Glomerular visceral epithelial cell (primary cell): ENCODE measurements around the gene MED16.
"Not testable (repeated sequence)": the region's sequence is repeated elsewhere in the genome, so short reads cannot be mapped to it uniquely, and the experiment has no call there.

Source experiments
- DNase-seq: peaks from one replicate; pipeline ENCODE4 v3.0.0-alpha.2; 2016; ENCODE audit errors: extremely low spot score

MED16 gene

GRCh38 chr19:829129-829758 is 63.7 kb downstream of the MED16 start:
- no peak for DNase-seq

- no peak for DNase-seq
Measured at GRCh38 chr19:827710-828321, 65.2 kb downstream of the MED16 start, which contains the start of gene AZU1. Gene AZU1 (plus strand): TSS chr19:827837. CDS start chr19:827847, 10 bp downstream.

DNA sequence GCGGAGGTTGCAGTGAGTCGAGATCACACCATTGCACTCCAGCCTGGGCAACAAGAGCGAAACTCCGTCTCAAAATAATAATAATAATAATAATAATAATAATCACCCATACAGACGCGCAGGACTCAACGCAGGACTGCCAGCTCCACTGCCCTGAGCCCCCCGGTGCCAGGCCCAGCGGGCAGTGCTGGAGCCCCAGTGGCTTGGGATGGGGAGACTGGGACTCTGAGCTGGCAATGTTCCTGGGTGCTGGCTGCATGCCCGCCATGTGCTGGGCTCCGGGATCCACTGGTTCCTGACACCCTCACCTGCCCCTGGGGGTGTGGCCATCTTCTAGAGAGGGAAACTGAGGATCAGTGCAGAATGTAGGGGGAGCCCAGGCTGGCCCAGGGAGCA is 65.7 kb downstream of the MED16 start:
- DNase-seq: no peak

DNA sequence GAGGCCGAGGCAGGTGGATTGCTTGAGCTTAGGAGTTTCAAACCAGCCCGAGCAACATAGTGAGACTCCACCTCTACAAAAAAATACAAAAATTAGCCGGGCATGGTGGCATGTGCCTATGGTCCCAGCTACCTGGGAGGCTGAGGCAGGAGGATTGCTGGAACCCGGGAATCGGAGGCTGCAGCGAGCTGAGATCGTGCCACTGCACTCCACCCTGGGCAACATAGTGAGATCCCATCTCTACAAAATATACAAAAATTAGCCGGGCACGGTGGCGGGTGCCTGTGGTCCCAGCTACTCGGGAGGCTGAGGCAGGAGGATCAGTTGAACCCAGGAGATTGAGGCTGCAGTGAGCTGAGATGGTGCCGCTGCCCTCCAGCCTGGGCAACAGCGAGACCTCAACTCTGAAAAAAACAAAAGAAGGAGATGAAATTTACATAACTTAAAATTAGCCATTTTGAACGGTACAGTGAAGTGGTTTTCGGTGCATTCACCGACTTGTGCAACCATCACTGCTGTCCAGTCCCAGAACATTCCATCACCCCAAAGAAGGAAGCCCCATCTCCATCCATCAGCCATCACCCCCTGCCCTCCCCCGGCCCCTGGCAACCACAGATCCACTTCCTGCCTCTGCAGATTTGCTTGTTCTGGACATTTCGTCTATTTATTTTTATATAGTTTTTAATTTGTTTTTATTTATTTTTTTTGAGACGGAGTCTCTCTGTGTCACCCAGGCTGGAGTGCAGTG is 66.9 kb downstream of the MED16 start:
- DNase-seq: no peak

- DNase-seq: no peak
Measured at GRCh38 chr19:824885-825284, 68.1 kb downstream of the MED16 start.

DNA sequence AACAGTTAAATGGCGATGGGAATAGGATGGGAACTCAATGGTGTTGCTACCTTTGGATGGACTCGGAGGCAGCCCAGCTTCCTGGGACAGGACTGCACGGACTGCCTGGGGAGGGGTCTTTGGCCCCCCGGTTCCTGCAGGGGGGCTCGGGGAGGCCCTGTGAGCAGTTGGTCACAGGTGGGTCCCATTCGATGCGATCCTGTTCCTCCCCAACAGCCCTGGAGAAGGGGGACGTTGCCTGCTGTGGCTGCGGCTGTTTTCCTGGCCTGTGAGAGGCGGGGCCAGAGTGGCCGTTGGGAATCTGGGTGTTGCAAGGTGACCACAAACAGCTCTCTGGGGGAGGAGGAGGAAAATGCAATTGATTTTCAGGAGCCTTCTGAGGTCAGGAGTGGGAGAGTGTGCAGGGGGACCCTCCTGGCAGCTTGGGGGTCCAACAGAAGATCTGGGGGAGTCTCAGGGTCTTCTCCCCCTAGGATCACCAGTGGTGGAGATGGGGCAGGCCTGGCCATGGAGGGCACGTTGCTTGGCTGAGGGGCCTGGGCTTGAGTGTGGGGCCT is 69.3 kb downstream of the MED16 start:
- DNase-seq: no peak

DNA sequence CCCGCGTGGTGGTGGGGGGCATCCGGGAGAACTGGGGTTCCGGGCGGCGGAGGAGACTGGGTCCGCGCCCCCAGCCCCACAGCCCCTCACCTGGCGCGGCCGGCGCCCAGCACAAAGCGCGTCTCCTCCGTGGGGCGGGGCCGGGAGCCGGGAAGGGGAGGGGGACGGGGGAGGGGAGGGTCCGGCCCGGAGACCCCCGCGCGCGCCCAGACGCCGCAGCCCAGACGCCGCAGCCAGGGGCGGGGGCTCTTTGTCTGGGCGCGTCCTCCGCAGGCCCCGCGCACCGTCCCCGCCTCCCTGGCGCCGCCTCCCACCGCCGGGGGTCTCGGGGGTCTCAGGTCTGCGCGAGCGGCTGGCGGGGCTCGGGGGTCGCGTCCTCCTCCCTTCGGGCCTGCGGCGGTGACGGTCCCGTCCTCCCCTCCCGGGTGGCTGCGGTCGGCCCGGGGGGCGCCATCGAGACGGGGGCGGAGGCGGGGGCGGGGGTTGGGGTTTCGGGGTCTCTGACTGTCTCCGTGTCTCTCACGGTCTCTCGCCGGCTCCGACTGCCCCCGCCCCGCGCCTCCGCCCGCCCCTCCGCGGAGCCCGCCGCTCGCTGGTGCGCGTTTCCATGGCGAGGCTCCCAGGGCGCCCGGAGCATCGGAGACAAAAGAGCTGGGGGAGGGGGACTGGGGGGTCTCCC is 71.0 kb downstream of the MED16 start, which contains the start of gene PLPPR3:
Gene PLPPR3 (minus strand): TSS at position 131 of the 679 bp plus-strand sequence. CDS start 396 bp downstream, outside the sequence.
- no peak for DNase-seq

DNA sequence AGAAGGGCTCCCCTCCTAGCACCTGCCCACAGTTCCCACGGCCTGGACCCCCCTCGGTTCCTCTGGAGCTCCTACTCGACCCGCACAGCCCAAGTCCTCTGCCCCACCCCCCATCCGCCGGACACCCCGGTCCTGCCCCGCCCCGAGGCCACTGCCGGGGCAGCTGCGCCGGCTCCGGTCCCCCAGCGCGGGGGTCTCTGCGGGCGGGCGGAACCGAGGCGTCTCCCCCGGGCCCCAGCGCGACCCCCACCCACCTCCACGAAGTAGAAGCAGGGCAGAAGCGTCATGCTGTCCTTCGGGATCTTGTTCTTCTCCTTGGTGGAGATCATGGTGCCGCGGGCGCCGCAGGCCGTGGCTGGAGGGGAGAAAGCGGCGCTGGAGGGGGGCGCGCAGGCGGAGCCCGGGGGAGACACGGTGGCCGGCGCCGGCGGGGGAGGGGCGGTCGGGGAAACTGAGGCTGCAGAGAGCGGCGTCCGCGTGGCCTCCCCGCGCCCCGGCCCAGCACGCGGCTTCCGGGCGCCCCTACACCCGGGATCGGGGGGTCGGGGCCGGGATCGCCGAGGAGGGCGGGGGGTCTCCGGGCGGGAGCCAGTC is 71.7 kb downstream of the MED16 start:
- no peak for DNase-seq

DNA sequence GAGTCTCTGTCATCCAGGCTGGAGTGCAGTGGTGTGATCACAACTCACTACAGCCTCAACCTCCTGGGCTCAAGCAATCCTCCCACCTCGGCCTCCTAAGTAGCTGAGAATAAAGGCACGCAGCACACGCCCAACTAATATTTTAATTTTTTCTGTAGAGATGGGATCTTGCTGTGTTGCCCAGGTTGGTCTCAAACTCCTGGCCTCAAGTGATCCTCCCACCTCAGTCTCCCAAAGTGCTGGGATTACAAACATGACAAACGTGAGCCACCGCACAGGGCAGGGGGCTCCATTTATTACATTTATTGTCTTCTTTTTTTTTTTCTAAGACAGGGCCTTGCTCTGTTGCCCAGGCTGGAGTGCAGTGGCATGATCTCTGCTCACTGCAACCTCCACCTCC is 72.8 kb downstream of the MED16 start:
- DNase-seq: not testable (repeated sequence)
